HEK293 (cell line): ENCODE measurements around the gene WWC1.

Experiments
- CTCF ChIP-seq: fragments of 450-650 bp; formaldehyde crosslinking; IDR thresholded peaks from 2 replicates; pipeline ENCODE4 v1.5.1; 2016; ENCODE audit warnings: missing biosample characterization, missing genetic modification characterization
- ZNF530 ChIP-seq: fragments of 450-650 bp; formaldehyde crosslinking; IDR thresholded peaks from 2 replicates; pipeline ENCODE4 v1.5.1; 2016; ENCODE audit warnings: low read depth, missing biosample characterization, missing genetic modification characterization

GRCh38 chr5:168334695-168335094, 43.2 kb downstream of the WWC1 start:
- TF ChIP-seq ZNF530 (tag by site-specific recombination) (no peak), CTCF (no peak)
